Kidney (tissue), 14 donors: ENCODE data around the gene LMF2. TPM values are rescaled to one million over a fixed set of nuclear protein-coding genes. Genes with fewer than 3 reads are reported as not detected.

Source experiments
- DNase-seq, 5 donors: peaks; one replicate each; pipeline ENCODE4 v3.0.0-alpha.2; 2013 to 2020
- FAIRE-seq: peaks from 2 replicates; lab custom pipeline; 2012; peaks lifted over from hg19 to GRCh38; lab: Jason Lieb, UNC
- H3K27ac ChIP-seq, 2 donors: one replicate each; pipeline ENCODE4 v1.7.0; 2013; ENCODE audit warnings: low read depth in 2 of 2, low read length in 2 of 2, inconsistent platforms in 1 of 2
- H3K27me3 ChIP-seq: one replicate; pipeline ENCODE4 v1.7.1; 2013; ENCODE audit warnings: low read length, inconsistent platforms; ENCODE audit not compliant: control insufficient read depth, insufficient read depth
- H3K36me3 ChIP-seq, 3 donors: one replicate each; pipeline versions ENCODE4 v1.7.0 to v1.7.1; 2013; ENCODE audit warnings: low read length in 3 of 3, control low read depth in 1 of 3, inconsistent platforms in 1 of 3; ENCODE audit not compliant: insufficient read depth in 3 of 3, control insufficient read depth in 2 of 3
- H3K4me1 ChIP-seq, 3 donors: one replicate each; pipeline versions ENCODE4 v1.7.0 to v1.7.1; 2013; ENCODE audit warnings: low read length in 3 of 3, inconsistent platforms in 1 of 3, low read depth in 1 of 3; ENCODE audit not compliant: control insufficient read depth in 2 of 3, insufficient read depth in 2 of 3
- H3K4me3 ChIP-seq, 3 donors: one replicate each; pipeline versions ENCODE4 v1.7.0 to v1.8.1; 2013; ENCODE audit warnings: low read length in 3 of 3, control low read depth in 1 of 3, inconsistent platforms in 1 of 3
- H3K9ac ChIP-seq, 3 donors: one replicate each; pipeline versions ENCODE4 v1.7.0 to v1.7.1; 2013; ENCODE audit warnings: low read length in 3 of 3, control low read depth in 1 of 3, inconsistent platforms in 1 of 3
- H3K9me3 ChIP-seq, 3 donors: one replicate each; pipeline versions ENCODE4 v1.7.0 to v1.7.1; 2013; ENCODE audit warnings: low read length in 3 of 3, control low read depth in 1 of 3, inconsistent platforms in 1 of 3; ENCODE audit not compliant: control insufficient read depth in 2 of 3, insufficient read depth in 1 of 3
- intact Hi-C: fragments of 100-400 bp; cut with DNase I; formaldehyde crosslinking; loops from one replicate; pipeline ENCODE4 v1.11.1; 2022
- polyA plus RNA-seq: library from polyadenylated mRNA; stranded (reverse); fragments of 350-450 nt; fragmentation: Illumina TruSeq; extraction: RNeasy Lipid Tissue Mini Kit (QIAGEN cat#74804); gene quantifications from one replicate; pipeline ENCODE4 v1.2.3, GENCODE V29; 2014; ENCODE audit warnings: low read depth, low replicate concordance; ENCODE audit not compliant: insufficient read depth
- total RNA-seq: library from RNA; stranded (reverse); fragmentation: NEBNext Ultra II Directional; extraction: Animal tissue kit (Norgen Biotek cat#: 25700); gene quantifications from one replicate; pipeline ENCODE4 v1.2.1, GENCODE V29; 2021
- TF ChIP-seq, protein P1 (sequence below): IDR thresholded peaks from 3 replicates; pipeline ENCODE4 v1.5.1; 2012; ENCODE audit warnings: mild to moderate bottlenecking, moderate library complexity, borderline replicate concordance; ENCODE audit not compliant: insufficient read depth; ENCODE audit errors: extremely low read depth
- donor health status: control.
- donor health status: control.
- donor health status: control.
- donor health status: control.
- donor health status: control.
- donor health status: DM: yes; HTN: yes; CAD: no.
- donor health status: Normal renal cell carcinoma (clear cell type).

LMF2 gene
- total and polyA plus RNA-seq, 2 donors from 2014 or later: 41.7 to 77.9 TPM

- Histone ChIP-seq H3K4me3 (no peak overlapping the region), H3K9ac (no peak overlapping the region), H3K4me1 (no peaks in the 10 kb centered on the region), H3K36me3 (peaks cover 0 to 57% (median 25%) of the 10 kb centered on the region in 3 donors), H3K27me3 (no peaks in the 10 kb centered on the region), H3K9me3 (no peaks in the 10 kb centered on the region), H3K27ac (no peak overlapping the region)
- FAIRE-seq (no peak), DNase-seq (no peak)
- intact Hi-C loops: no loop called here
- TF ChIP-seq, protein P1, sequence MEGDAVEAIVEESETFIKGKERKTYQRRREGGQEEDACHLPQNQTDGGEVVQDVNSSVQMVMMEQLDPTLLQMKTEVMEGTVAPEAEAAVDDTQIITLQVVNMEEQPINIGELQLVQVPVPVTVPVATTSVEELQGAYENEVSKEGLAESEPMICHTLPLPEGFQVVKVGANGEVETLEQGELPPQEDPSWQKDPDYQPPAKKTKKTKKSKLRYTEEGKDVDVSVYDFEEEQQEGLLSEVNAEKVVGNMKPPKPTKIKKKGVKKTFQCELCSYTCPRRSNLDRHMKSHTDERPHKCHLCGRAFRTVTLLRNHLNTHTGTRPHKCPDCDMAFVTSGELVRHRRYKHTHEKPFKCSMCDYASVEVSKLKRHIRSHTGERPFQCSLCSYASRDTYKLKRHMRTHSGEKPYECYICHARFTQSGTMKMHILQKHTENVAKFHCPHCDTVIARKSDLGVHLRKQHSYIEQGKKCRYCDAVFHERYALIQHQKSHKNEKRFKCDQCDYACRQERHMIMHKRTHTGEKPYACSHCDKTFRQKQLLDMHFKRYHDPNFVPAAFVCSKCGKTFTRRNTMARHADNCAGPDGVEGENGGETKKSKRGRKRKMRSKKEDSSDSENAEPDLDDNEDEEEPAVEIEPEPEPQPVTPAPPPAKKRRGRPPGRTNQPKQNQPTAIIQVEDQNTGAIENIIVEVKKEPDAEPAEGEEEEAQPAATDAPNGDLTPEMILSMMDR: no peak
These were observed 43.1 kb downstream of the LMF2 start for GRCh38 chr22:50464451-50464850.

DNA sequence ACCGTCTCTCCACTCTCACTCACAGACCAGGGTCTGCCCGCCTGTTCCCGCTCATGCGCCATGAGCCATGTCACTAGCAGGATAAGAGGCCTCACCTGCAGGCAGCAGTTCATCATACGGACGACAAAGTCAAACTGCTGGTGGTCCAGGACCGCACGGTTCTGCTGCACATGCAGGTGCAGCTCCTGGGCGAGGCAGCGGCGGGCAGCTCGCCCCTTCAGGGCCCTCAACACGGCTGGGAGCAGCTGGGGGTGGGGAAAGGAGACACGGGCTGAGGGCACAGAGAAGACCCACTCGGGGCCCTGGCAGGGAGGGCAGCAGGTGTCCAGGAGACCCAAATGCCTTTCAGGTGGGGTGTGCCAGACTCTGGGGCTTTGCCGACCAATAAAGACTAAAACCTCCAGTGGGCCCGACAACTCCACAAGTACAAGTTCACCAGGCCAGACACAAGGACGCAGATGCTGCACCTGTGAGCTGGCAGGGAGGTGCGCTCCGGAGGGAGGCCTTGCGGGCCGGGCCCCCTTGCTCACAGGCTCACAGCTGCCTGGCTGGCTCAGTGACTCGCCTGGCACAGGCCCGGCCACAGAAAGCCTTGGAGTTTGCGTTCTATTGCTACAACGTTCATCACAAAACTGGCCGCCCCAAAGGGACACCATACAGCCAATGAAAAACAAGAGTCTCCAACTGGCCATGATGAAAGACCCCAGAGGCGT, 44.2 kb downstream of the LMF2 start:
- Histone ChIP-seq H3K27me3 (no peaks in the 10 kb centered on the region), H3K4me3 (no peak overlapping the region), H3K4me1 (no peaks in the 10 kb centered on the region), H3K9ac (no peak overlapping the region), H3K36me3 (peaks cover 0 to 64% (median 27%) of the 10 kb centered on the region in 3 donors), H3K27ac (no peak overlapping the region), H3K9me3 (no peaks in the 10 kb centered on the region)
- TF ChIP-seq, protein P1: no peak
- FAIRE-seq (no peak), DNase-seq (no peak)
- intact Hi-C loops: no loop called here

GRCh38 chr22:50461979-50462540, 45.4 kb downstream of the LMF2 start:
- TF ChIP-seq, protein P1: no peak
- DNase-seq: no peak

More at GRCh38 chr22:50461979-50462540, 45.4 kb downstream of the LMF2 start:
- no peak overlapping the region for H3K9ac ChIP-seq
- H3K27ac ChIP-seq: no peak overlapping the region
- no peaks in the 10 kb centered on the region for H3K27me3 ChIP-seq
- intact Hi-C loops: no loop called here
- no peak for FAIRE-seq
- H3K36me3 ChIP-seq: peaks cover 0 to 66% (median 25%) of the 10 kb centered on the region in 3 donors
- no peak overlapping the region for H3K4me3 ChIP-seq
- no peaks in the 10 kb centered on the region for H3K9me3 ChIP-seq
- H3K4me1 ChIP-seq: no peaks in the 10 kb centered on the region
